Measurements from ENCODE around the gene FASTK.

Gene FASTK

GRCh38 chr7:151115121-151115835, 34.7 kb upstream of the FASTK start:
- no peak for TF ChIP-seq SNAI2 (CRISPR knock-in tag; IDR thresholded peaks at IDR 0.05)
- TF ChIP-seq POU6F1 (CRISPR knock-in tag; IDR thresholded peaks at IDR 0.05; ENCODE audit: borderline replicate concordance, low read depth), result no peak
- no peak for TF ChIP-seq ZNF70 (CRISPR knock-in tag; IDR thresholded peaks at IDR 0.05)
- no peak for TF ChIP-seq ZFP30 (CRISPR knock-in tag; IDR thresholded peaks at IDR 0.05)
- TF ChIP-seq ZNF8 (CRISPR knock-in tag; IDR thresholded peaks at IDR 0.05), result no peak
- no peak for TF ChIP-seq ZC3H10 (CRISPR knock-in tag; IDR thresholded peaks at IDR 0.05)
- TF ChIP-seq ARNTL (CRISPR knock-in tag; IDR thresholded peaks at IDR 0.05; ENCODE audit: borderline replicate concordance, low read depth), result no peak
- no peak for TF ChIP-seq CREB5 (CRISPR knock-in tag; IDR thresholded peaks at IDR 0.05; ENCODE audit: low read depth)
- TF ChIP-seq CSDC2 (CRISPR knock-in tag; IDR thresholded peaks at IDR 0.05), result no peak
- TF ChIP-seq ZFP3 (CRISPR knock-in tag; IDR thresholded peaks at IDR 0.05), result no peak
- no peak for TF ChIP-seq ESRRG (CRISPR knock-in tag; IDR thresholded peaks at IDR 0.05)
- no peak for ATAC-seq

- TF ChIP-seq PPARA (CRISPR knock-in tag; IDR thresholded peaks at IDR 0.05; ENCODE audit: borderline replicate concordance) (no peak), ZFP30 (CRISPR knock-in tag; IDR thresholded peaks at IDR 0.05) (no peak), ZFP3 (CRISPR knock-in tag; IDR thresholded peaks at IDR 0.05) (peak; percentile 72), POU6F1 (CRISPR knock-in tag; IDR thresholded peaks at IDR 0.05; ENCODE audit: borderline replicate concordance, low read depth) (peak; percentile 29; the same call in 1 of the 2 replicates), BACH2 (CRISPR knock-in tag; IDR thresholded peaks at IDR 0.05; ENCODE audit: borderline replicate concordance) (no peak), CREB5 (CRISPR knock-in tag; IDR thresholded peaks at IDR 0.05; ENCODE audit: low read depth) (peak; percentile 30; the same call in 1 of the 2 replicates), ZNF8 (CRISPR knock-in tag; IDR thresholded peaks at IDR 0.05) (no peak), SNAI2 (CRISPR knock-in tag; IDR thresholded peaks at IDR 0.05) (0 out of 2 replicates have a peak, but pooled peaks have one; percentile 18)
- peak; percentile 0; the same call in 2 of the 3 replicates for ATAC-seq
These were observed 33.8 kb upstream of the FASTK start for GRCh38 chr7:151114151-151115090.

DNA sequence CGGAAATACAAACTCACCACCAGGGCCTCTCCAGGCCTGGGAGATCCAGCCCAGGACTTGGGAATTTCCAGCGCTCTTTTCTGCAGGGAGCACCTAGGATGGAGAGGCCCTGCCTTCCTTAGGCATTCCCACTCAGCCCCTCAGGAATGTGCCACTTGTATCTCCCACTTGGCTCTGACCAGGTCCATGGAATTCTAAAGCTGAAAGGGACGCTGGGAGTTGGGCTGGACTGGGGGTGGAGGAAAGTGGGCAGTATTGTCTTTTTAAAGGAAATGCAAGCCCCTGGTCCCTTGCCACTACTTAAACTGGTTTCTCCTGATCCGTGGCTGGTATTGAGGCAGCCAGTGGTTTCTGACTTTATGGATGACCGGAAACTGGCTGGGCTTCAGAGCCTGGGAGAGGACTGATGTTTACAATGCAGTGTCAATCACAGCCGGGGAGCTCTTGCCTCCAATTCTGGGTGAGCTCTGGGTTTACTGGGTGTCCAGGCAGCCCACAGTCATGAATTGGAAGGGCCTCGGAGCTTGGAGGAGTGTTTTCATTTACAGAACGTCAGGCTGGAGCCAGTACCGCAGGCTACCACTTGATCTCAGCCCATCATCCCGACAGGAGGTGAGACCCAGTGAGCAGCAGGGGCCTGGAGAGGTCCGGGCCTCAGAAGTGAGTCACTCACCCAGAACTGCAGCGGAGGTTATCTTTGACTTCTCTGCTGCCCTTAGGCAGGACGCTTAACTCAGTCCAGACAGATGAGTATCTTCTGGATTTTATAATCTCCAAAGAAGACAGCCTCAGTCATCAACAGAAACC, 32.9 kb upstream of the FASTK start:
- peak; percentile 82; the same call in 1 of the 2 replicates for TF ChIP-seq TSHZ2 (CRISPR knock-in tag; IDR thresholded peaks at IDR 0.05)
- no peak; the same call in 1 of the 2 replicates for TF ChIP-seq ZNF8 (CRISPR knock-in tag; IDR thresholded peaks at IDR 0.05)
- no peak for TF ChIP-seq ZFP3 (CRISPR knock-in tag; IDR thresholded peaks at IDR 0.05)
- TF ChIP-seq, protein P1, sequence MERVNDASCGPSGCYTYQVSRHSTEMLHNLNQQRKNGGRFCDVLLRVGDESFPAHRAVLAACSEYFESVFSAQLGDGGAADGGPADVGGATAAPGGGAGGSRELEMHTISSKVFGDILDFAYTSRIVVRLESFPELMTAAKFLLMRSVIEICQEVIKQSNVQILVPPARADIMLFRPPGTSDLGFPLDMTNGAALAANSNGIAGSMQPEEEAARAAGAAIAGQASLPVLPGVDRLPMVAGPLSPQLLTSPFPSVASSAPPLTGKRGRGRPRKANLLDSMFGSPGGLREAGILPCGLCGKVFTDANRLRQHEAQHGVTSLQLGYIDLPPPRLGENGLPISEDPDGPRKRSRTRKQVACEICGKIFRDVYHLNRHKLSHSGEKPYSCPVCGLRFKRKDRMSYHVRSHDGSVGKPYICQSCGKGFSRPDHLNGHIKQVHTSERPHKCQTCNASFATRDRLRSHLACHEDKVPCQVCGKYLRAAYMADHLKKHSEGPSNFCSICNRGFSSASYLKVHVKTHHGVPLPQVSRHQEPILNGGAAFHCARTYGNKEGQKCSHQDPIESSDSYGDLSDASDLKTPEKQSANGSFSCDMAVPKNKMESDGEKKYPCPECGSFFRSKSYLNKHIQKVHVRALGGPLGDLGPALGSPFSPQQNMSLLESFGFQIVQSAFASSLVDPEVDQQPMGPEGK (CRISPR knock-in tag; IDR thresholded peaks at IDR 0.05; ENCODE audit: borderline replicate concordance), result no peak
- TF ChIP-seq ARNTL (CRISPR knock-in tag; IDR thresholded peaks at IDR 0.05; ENCODE audit: borderline replicate concordance, low read depth), result no peak
- TF ChIP-seq TCF4 (CRISPR knock-in tag; IDR thresholded peaks at IDR 0.05; ENCODE audit: borderline replicate concordance), result peak; percentile 74; the same call in 1 of the 2 replicates
- TF ChIP-seq ZNF70 (CRISPR knock-in tag; IDR thresholded peaks at IDR 0.05), result 0 out of 2 replicates have a peak, but pooled peaks have one; percentile 46
- no peak for TF ChIP-seq TOX (CRISPR knock-in tag; IDR thresholded peaks at IDR 0.05; ENCODE audit: borderline replicate concordance)
- TF ChIP-seq SNAI2 (CRISPR knock-in tag; IDR thresholded peaks at IDR 0.05), result no peak
- TF ChIP-seq ISL1 (CRISPR knock-in tag; IDR thresholded peaks at IDR 0.05), result peak; percentile 31; the same call in 1 of the 2 replicates
- peak; percentile 83 for ATAC-seq

All from SK-N-SH treated with all-trans-retinoic acid at 6 μM for 48 hours (cell line).